GM18508 (cell line): ENCODE results near the gene C2orf72.

Experiments
- ATAC-seq: cut with Tn5 transposase; IDR thresholded peaks from one replicate; pipeline ENCODE4 v1.9.1; 2021; ENCODE audit warnings: moderate number of reproducible peaks; ENCODE audit not compliant: insufficient read depth, unreplicated experiment

The C2orf72 gene

GRCh38 chr2:231039821-231040364, 2.6 kb downstream of the C2orf72 start:
- ATAC-seq, result no peak

GRCh38 chr2:231041061-231041689, 3.9 kb downstream of the C2orf72 start:
- no peak for ATAC-seq

DNA sequence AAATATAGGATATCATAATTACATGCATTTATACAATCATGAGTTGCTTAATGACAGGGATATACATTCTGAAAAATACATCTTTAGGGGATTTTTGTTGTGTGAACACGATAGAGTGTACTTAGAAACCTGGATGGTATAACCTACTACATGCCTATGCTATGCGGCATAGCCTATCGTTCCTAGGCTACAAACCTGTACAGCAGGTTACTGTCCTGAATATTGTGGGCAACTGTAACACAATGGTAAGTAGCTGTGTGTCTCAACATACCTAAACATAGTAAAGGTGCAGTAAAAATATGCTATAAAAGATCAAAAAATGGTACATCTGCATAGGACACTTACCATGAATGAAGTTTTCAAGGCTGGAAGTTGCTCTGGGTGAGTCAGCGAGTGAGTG, 6.5 kb downstream of the C2orf72 start:
- ATAC-seq, result no peak

GRCh38 chr2:231046916-231047273, 9.6 kb downstream of the C2orf72 start:
- ATAC-seq, result no peak

DNA sequence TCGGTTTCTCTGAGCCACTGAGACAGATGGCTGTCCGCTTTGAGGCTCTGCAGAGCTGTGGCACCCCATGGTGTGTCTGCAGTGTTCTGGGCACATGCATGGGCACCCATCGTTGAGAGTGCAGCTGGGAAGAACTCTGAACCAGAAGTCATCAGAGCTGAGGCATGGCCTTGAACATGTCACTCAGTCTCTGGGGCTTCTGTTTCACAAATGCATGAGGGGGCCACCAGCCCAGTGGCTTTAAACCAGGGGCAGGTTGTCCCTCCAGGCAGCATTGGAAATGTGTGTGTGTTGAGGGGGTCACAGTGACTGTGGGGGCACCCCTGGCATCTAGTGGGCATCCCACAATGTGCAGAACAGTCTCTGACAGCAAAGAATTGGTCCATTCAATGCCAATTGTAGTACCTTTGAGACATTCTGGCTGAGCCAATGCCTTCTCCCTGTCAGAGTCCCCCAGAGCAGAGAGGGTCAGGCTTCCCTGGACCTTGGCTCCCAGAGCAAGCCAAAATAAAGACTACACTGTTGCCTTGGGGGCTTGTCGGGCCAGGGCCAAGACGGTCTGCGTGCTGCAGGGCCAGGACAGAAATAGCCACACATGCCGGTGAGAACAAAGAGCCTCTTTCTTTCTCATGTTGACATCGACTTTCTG, 10.1 kb downstream of the C2orf72 start:
- ATAC-seq, result no peak

GRCh38 chr2:231047923-231048915, 10.9 kb downstream of the C2orf72 start:
- ATAC-seq, result no peak

DNA sequence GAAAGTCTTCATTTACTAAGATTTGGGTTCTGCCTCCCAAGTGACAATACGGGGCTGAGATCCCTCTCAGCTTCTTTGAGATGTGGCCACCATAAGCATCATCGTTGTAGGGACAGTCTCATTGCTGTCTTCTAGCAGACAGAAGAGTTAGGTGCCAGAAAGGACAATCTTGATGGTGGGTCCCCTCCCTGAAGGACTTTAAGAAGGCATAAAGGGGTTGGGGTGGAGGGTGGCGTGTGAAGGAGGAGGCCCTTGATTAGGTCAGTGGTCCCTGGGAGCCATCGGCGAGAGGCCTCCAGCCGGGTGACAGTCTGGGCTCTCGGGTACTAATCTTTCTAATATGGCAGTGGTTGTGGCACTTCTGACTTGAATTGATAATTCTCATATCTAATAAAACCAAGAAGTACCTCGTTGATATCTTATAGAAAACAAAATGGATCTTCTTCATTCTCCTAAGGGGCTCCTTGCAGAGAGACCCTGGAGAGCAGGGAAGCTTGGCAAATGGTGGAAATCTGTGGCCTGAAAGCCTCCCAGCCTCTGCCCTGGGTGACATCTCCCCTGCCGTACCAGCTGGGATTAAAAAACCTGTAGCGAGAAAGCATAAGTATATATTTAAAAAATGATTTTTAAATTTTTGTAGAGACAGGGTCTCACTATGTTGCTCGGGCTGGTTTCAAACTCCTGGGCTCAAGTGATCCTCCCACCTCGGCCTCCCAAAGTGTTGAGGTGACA, 12.1 kb downstream of the C2orf72 start:
- no peak for ATAC-seq

- ATAC-seq, result no peak
Measured at GRCh38 chr2:231050018-231050901, 12.9 kb downstream of the C2orf72 start.

DNA sequence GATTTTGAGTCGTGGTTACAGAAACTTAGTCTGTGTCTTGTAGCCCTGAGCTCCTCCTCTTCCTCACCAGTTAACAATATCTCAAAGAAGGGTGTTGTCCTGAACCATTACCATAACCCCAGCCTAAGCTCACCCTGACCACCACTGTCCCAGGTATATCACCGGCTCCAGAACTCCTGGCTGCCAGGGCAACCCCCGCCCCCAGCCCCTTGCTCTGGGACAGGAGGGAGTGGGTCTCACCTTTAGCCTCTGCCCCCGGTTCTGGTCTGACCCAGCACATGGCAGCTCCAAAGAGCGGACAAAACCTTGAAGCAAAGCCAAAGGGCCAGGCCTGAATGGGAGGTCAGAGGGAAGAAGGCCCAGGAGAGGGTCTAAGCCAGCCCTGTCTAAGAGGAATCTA, 13.8 kb downstream of the C2orf72 start:
- no peak for ATAC-seq

GRCh38 chr2:231052494-231053451, 15.4 kb downstream of the C2orf72 start:
- no peak for ATAC-seq

DNA sequence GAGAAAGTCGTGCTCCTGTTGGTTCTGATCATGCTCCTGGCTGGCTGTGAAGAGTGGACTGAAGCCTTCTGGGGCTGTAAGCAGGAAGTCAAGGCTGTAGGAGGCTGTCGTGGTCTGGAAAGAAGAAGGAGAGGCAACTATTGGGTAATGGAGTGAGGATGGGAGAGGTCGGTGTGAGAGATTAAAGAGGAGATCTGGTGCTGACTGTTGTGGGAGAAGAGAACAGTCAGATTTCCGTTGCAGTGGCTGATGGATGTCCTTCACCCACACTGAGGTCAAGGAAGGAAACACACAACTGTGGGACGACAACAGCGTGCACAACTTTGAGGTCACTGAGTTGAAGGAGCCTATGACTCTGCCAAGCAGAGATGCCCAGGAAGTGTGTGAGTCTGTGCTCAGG, 16.5 kb downstream of the C2orf72 start:
- no peak for ATAC-seq

- peak; percentile 55 for ATAC-seq
Measured at GRCh38 chr2:231056453-231057416, 19.4 kb downstream of the C2orf72 start, which contains the start of gene PSMD1. Gene PSMD1 (plus strand): TSS chr2:231056867. CDS start chr2:231057026, 159 bp downstream.

DNA sequence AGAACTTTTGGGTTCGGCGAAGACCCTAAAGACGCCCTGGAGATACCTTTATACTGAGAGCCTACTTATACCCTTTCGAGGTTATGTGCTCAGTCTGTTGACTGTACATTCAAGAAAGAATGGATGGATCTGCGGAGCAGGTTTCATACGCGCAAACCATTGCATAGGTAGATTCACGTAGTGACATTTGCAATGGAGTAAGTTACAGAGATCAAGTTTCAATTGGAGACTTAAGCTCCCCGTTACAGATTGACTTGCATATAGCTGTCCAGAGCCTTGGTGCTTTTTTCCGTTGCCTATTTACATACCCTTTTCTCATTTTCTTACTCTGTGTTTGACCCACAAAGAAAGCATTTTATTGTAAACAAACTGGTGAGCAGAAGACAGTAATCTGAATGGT, 20.3 kb downstream of the C2orf72 start:
- ATAC-seq, result no peak

- no peak for ATAC-seq
Measured at GRCh38 chr2:231058761-231059550, 21.6 kb downstream of the C2orf72 start.

DNA sequence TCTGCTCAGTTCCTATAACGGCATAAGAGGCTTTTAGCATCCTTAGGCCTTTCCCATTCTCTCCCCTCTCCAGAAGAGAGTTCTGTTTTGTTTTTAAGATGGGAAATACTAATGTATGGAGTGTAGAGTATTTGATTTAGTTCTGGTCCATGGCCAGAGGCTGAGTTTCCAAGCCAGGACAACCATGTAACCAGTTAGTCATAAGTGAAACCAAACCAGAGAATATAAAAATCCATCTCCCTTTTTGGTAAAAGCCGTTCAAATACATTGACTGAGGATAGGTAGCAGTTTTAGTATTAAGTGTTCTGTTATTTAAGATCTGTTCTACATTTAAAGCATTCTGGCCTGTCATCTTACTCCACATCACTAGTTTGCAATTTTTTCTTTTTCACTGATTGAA, 22.4 kb downstream of the C2orf72 start:
- ATAC-seq, result no peak

GRCh38 chr2:231062776-231063175, 25.5 kb downstream of the C2orf72 start:
- ATAC-seq, result no peak
